Stimulated activated CD4-positive, alpha-beta T cell treated with anti-CD3 and anti-CD28 coated beads, Interleukin-15, amount 100 ng/mL, for 24 hours (primary cell): ENCODE data around the gene CCDC86.

Source experiments
- DNase-seq: peaks from one replicate; pipeline ENCODE4 v3.0.0-alpha.2; 2020

CCDC86 gene

GRCh38 chr11:60831501-60832079 lies 10.3 kb upstream of the CCDC86 start:
- no peak for DNase-seq

GRCh38 chr11:60834742-60835533 lies 7.0 kb upstream of the CCDC86 start:
- no peak for DNase-seq

GRCh38 chr11:60835534-60835846 lies 6.4 kb upstream of the CCDC86 start:
- DNase-seq, result no peak

- DNase-seq, result no peak
Measured at GRCh38 chr11:60836866-60837515, 4.9 kb upstream of the CCDC86 start.

DNA sequence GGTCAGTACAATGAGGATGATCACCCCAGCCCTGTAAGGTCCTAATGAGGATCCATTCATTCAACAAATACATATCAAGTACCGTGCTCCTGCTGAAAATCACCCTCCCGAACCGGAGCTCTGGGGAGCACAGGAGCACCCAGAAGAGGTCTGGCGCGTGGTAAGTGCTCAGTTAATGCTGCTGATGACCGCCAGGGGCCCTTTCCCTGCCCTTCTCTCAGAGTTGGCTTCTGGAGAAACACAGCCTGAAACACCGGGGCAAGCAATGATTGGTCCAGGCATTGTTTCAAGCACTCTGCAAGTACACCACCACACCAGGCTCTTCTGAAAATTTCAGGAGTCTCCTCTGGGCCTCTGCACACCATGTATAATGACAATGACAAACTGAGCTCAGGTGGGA lies 3.8 kb upstream of the CCDC86 start:
- no peak for DNase-seq

DNA sequence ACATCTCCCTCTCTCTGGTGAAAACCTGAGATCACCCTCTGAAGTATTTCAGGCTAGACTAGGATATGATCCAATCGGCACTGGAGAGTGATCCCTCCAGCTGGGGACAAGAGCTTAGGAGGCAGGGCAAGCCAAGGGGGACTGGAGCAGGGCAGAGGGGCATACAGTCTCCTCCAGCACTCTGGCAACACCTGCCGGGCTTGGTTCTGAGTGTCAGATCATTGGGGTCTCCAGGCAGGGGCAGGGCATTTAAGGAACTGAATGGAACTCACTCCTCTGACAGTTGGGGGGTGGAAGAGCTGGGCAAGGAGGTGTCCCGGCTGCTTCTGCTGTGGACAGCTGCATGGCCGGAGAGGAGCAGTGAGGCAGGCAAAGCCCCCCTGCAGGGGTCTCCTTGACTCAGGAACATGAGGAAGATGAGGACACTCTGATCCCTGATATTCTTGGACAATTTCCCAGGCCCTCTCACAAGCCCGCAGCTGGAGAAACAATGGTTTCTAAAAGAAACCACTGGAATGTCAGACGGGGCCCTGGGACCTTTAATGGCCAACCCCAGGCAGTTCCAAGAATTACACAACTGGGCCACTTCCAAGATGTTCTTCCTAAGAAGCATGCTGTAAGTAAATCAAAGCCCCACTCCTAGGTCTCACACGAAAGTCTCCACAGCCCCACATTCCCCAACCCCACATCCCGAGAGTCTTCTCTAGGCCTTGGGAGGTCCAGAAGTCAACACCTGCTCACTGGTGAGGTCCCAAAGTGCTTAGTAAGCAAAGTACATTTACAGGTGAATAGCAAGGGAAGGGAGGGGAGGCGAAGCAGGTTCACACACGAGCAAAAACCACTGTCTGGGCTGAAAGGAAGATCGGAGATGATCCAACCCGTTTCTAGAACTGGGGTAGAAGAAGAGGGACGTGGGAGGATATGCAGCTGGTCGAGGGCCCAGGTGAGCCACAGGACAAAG lies 1.2 kb upstream of the CCDC86 start:
- no peak for DNase-seq

- DNase-seq, result no peak
Measured at GRCh38 chr11:60842668-60843600, 1.0 kb downstream of the CCDC86 start.

- no peak for DNase-seq
Measured at GRCh38 chr11:60844045-60844869, 2.3 kb downstream of the CCDC86 start.

GRCh38 chr11:60844870-60845221 lies 2.9 kb downstream of the CCDC86 start:
- no peak for DNase-seq

DNA sequence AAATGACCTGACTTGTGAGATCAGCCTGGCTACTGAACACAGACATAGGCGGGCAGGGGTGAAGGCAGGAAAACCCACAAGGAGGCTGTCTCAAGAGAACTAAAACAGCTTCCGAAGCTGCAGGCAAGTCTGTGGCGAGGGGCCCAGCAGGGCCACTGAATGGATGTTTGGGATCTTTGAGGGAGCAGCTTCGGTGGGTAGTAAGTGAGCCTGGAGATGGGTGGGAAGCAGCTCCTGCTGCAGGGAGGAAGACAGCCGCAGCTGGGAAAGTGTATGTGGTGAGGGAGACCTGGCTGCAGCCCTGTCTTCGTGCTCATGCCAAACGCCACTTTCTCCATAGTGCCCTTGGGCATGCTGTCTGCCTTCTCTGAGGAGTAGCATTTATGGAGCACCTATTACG lies 3.4 kb downstream of the CCDC86 start:
- no peak for DNase-seq

DNA sequence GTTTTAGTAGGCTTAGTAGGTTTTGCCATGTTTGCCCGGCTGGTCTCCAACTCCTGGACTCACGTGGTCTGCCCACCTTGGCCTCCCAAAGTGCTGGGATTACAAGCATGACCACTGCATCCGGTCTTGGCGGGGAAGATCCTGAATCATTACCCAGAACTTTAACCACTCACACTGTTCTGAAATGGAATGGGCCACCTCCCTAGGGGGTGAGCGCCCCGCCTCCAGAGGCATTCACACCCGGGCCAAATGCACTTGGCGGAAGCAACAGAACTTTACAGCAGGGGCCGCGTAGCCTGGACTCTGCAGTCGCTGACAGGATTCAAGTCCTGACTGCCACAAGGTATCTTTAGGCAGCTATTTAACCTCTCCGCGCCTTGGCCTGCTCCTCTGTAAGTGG lies 5.4 kb downstream of the CCDC86 start:
- no peak for DNase-seq

DNA sequence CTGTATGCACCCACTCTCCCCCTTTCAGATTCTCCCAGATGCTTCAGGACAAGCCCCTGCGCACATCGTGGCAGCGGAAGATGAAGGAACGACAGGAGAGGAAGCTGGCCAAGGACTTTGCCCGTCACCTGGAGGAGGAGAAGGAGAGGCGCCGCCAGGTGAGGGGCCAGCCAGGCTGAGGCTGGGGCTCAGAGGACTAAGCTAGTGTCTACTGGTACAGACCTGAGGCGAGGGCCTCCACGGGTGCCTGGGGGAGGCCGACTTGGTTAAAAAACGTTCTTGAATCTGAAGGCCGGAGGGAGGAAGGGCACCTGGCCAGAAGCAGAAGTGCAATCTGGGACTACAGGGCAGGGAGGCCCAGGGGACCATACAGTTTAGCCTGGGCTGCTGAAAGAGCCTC lies 6.0 kb downstream of the CCDC86 start:
- no peak for DNase-seq

DNA sequence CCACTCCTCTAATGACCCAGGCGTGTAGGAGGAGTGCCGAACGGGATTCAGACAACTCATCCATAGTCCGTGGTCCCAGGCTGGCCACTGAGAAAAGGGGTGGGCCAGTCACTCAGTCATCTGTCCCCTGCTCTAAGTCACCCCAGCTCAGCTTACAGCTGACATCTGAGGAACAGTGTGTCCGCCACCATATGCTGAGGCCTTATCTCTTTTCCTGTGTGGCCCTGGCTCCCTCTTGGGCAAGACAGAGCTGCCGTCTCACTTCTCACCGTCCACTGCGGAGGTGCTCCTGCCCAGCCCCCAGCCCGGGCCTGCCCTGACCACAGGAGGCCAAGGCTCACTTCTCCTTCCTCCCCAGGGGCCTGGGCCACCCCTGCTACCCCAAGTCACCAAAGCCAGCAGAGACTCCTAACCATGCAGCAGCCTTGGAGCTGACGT lies 6.8 kb downstream of the CCDC86 start:
- no peak for DNase-seq

- DNase-seq, result no peak
Measured at GRCh38 chr11:60849641-60850520, 8.0 kb downstream of the CCDC86 start.

DNA sequence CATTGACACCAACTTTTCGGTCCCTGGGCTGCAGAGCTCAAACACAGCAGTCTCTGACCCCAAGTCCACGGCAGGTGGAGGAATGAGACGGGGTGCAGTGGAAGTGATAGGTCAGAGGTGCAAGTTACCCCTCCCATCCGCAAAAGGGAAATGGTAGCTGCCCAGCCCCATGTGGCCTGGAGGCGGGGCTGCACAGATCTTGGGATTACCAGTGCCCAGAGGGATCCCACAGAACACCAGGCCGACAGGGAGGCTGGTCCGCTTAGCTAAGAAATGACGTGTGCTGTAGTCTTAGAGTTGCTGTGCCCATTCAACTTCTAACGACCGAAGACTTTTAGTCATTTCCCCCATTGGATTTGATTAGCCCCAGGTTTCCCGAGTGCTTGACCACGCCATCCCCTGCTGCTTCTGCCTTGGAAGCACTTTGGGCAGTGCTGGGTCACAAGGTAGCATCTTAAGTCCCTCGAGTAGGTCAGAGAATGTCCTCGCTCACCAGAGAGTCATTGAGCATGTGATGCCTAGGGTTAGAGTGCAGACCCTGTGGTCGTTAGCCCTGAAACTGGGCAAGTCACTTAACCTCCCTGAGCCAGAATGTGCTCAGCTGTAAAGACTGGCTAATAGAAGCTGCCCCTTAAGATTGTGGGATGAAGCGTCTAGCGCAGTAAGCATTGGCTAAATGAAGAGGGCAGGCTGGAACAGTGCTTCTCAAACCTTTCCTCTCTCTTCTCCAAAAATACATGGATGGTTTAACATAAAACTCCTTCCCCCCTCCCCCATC lies 9.6 kb downstream of the CCDC86 start:
- DNase-seq, result no peak

GRCh38 chr11:60852117-60852981 lies 10.4 kb downstream of the CCDC86 start:
- DNase-seq, result no peak

DNA sequence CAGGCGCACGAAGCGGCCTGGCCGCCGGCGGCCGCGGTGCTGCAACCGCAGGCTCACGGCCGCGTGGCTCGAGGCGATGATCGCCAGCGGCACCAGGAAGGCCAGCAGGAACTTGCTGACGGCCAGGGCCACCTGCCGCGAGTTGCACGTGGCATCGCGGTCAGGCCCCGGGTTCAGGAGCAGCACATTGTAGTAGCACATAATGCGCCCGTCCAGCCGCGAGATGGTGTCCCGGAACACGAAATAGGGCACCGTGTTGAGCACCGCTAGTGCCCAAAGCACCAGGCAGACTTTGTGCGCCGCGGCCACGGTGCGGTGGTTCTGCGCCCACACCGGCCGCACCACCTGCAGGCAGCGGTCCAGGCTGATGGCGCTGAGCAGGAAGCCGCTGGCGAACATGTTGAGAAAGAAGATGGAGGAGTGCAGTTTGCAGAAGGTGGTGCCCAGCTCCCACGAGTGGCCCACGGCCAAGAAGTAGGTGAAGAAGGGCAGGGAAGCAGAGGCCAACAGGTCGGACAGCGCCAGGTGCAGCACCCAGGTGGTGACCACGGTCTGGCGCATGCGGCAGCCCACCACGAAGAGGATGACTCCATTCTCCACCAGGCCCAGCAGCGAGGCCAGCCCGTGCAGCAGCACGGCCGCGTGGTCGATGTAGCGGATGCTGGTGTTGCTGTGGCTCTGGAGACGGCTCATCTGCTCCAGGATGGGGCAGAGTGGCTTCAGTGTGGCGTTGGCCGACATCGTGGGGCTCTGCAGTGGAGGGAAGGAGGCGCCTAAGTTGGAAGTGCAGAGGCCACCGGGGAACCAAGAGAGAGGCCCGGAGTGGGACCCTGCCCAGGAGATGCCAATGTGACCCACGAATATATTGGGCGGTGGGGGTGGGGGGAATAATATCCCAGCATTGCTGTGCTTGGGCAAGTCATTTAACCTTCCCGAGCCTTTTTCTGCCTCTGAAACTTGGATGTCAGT lies 11.4 kb downstream of the CCDC86 start:
- DNase-seq, result no peak
